ENCODE measurements around the gene PPP1R2B.
A peak's percentile ranks its signal among the peaks of the same experiment; 100 is the strongest.

GRCh38 chr5:156815988-156816599, 34.0 kb upstream of the PPP1R2B start:
- TF ChIP-seq CTCF (IDR thresholded peaks at IDR 0.05 in 4 of 5, conservative IDR thresholded peaks at IDR 0.05 in 1 of 5), result peak in 4 of 5 experiments; percentile 24 to 55 (median 36)
- TF ChIP-seq POLR2A (IDR thresholded peaks at IDR 0.05), result no peak

All from gastrocnemius medialis (tissue), 4 donors.